Type B pancreatic cell (in vitro differentiated cells): ENCODE data around the gene COQ2. TPM values are rescaled to one million over a fixed set of nuclear protein-coding genes. Genes with fewer than 3 reads are reported as not detected.

ENCODE experiments used
- DNase-seq: peaks from one replicate; pipeline ENCODE4 v3.0.0; 2021; ENCODE audit warnings: mixed read lengths; ENCODE audit not compliant: unreplicated experiment; ENCODE audit errors: extremely low spot score
- H3K27ac Mint-ChIP-seq: 2 replicates; pipeline ENCODE4 v1.8.0; 2021; ENCODE audit warnings: mild to moderate bottlenecking, mixed read lengths
- H3K27me3 Mint-ChIP-seq: 2 replicates; pipeline ENCODE4 v1.8.0; 2021; ENCODE audit warnings: mixed read lengths
- H3K36me3 Mint-ChIP-seq: 2 replicates; pipeline ENCODE4 v1.8.0; 2021; ENCODE audit warnings: mixed read lengths
- H3K4me1 Mint-ChIP-seq: one replicate; pipeline ENCODE4 v1.8.0; 2021; ENCODE audit warnings: mixed read lengths; ENCODE audit not compliant: unreplicated experiment
- H3K4me3 Mint-ChIP-seq: 2 replicates; pipeline ENCODE4 v1.8.0; 2021; ENCODE audit warnings: mild to moderate bottlenecking, mixed read lengths
- H3K9me3 Mint-ChIP-seq: 2 replicates; pipeline ENCODE4 v1.8.0; 2021; ENCODE audit warnings: mixed read lengths
- total RNA-seq: library from RNA; stranded (reverse); gene quantifications from 2 replicates; pipeline ENCODE4 v1.2.1, GENCODE V29; 2021; ENCODE audit warnings: low replicate concordance
- TF ChIP-seq, protein P1 (sequence below): fragments of 200-600 bp; sonication (generic); conservative IDR thresholded peaks from 2 replicates; pipeline ENCODE4 v1.5.0; 2021; ENCODE audit warnings: antibody characterized with exemption, mild to moderate bottlenecking

Gene COQ2
- total RNA-seq, 1 donor from 2014 or later = 16.5 TPM

DNA sequence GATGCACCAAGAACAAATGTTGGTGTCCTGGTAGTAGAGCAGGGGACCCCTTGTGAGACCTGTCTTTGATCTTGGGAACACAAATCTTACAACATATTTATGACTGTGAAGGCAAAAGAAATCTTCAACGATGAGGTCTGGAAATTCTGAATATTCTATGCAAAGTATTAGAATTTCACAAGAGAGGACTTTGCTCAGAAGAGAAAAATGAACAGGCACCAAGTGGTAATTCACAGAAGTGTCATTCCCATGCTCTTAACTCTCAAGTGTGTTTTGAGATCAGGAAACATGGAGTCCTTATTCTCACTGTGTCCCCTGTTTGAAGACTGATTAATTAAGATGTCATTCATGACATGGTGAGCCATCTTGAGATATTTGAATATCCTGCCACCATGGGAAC, 52.5 kb downstream of the COQ2 start:
- no peak overlapping the region for H3K4me3 Mint-ChIP-seq
- H3K36me3 Mint-ChIP-seq = no peaks in the 10 kb centered on the region
- TF ChIP-seq, protein P1, sequence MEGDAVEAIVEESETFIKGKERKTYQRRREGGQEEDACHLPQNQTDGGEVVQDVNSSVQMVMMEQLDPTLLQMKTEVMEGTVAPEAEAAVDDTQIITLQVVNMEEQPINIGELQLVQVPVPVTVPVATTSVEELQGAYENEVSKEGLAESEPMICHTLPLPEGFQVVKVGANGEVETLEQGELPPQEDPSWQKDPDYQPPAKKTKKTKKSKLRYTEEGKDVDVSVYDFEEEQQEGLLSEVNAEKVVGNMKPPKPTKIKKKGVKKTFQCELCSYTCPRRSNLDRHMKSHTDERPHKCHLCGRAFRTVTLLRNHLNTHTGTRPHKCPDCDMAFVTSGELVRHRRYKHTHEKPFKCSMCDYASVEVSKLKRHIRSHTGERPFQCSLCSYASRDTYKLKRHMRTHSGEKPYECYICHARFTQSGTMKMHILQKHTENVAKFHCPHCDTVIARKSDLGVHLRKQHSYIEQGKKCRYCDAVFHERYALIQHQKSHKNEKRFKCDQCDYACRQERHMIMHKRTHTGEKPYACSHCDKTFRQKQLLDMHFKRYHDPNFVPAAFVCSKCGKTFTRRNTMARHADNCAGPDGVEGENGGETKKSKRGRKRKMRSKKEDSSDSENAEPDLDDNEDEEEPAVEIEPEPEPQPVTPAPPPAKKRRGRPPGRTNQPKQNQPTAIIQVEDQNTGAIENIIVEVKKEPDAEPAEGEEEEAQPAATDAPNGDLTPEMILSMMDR = no peak
- peaks cover 7% of the 10 kb centered on the region for H3K4me1 Mint-ChIP-seq
- no peaks in the 10 kb centered on the region for H3K27me3 Mint-ChIP-seq
- H3K27ac Mint-ChIP-seq = no peak overlapping the region
- no peak for DNase-seq
- no peaks in the 10 kb centered on the region for H3K9me3 Mint-ChIP-seq

DNA sequence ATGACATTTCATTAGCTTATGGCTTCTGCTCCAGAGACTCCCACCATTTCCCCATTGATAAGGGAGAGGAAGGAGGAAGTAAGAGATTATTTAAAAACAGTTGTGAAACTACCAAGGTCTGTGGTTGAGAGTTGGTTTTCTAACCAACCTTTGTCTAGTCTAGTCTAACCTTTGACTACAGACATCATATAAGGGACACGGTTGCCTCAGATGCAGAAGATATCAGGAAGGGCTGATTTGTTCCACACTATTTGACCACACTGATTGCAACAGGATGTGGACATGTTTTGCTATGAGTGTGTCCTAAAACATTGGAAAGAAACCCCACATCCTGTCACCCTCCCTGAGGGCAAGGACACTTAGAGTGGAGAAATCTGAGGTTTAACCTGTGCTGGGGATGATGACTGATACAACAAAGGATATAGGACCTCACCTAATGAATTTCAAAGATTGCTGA, 53.0 kb downstream of the COQ2 start:
- no peaks in the 10 kb centered on the region for H3K27me3 Mint-ChIP-seq
- TF ChIP-seq, protein P1 = no peak
- H3K9me3 Mint-ChIP-seq = no peaks in the 10 kb centered on the region

DNA sequence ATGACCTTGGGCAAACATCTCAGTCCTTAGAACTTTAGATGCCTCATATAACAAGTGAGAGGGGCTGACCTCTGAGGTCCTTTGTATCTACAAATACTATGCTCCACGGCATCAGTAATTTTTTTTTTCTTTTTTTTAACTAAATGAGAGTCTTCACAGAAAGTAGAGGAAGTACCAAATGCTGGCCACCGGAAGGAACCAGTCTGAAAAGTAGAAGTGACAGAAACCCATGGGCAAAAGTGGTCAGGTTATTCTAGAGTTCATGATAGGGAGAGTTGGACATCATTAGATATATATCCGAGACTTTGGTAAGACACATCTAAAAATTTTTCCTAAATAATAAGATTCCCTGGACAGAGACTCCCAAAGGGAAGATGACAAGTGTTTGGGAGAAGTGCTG, 53.7 kb downstream of the COQ2 start:
- no peaks in the 10 kb centered on the region for H3K36me3 Mint-ChIP-seq
- H3K4me3 Mint-ChIP-seq = no peak overlapping the region
- H3K9me3 Mint-ChIP-seq = no peaks in the 10 kb centered on the region

More for the DNA sequence above, 53.0 kb downstream of the COQ2 start:
- no peak for DNase-seq
- Mint-ChIP-seq H3K4me3 (no peak overlapping the region), H3K4me1 (peaks cover 7% of the 10 kb centered on the region), H3K36me3 (no peaks in the 10 kb centered on the region), H3K27ac (no peak overlapping the region)

DNA sequence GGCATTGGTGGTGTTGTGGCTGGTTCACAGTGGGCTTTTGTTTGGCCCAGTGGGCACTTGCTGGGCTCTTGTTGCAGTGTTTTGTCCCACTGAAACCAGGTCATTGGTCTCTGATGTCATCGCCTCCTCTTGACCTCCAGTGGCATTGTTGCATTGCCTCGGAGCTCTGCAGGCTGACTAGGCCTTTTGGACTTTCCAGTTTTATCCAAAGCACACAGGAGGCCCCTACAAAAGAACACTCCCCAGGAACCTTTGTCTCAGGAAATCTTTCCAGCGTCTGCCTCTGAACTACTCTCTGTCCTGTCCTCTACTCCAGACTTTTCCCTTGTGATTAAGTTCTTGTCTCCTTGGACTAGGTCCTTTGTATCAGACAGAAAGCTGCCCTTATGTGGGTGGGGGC, 54.8 kb downstream of the COQ2 start:
- H3K27me3 Mint-ChIP-seq = no peaks in the 10 kb centered on the region
- no peak overlapping the region for H3K4me3 Mint-ChIP-seq
- peaks cover 2% of the 10 kb centered on the region for H3K4me1 Mint-ChIP-seq
- H3K9me3 Mint-ChIP-seq = no peaks in the 10 kb centered on the region
- no peak for DNase-seq
- no peak overlapping the region for H3K27ac Mint-ChIP-seq
- no peaks in the 10 kb centered on the region for H3K36me3 Mint-ChIP-seq
- TF ChIP-seq, protein P1 = no peak

More for the DNA sequence above, 53.7 kb downstream of the COQ2 start:
- TF ChIP-seq, protein P1 = no peak
- Mint-ChIP-seq H3K27ac (no peak overlapping the region), H3K27me3 (no peaks in the 10 kb centered on the region), H3K4me1 (peaks cover 7% of the 10 kb centered on the region)
- no peak for DNase-seq

DNA sequence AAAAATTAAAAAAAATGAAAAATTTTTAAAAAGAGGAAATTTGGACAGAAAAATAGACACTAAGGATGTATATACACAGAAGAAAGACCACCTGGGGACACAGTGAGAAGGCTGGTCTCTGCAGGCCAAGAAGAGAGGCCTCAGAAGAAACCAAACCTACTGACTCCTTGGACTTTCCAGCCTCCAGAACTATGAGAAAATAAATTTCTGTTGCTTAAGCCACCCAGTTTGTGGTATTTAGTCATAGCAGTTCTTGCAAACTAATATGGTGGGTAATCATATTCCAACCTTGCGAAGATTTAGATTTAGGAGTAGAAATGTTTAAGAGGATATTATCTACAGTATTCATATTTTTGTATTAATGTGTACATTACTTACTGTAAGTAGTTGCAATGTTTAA, 56.4 kb downstream of the COQ2 start:
- H3K27ac Mint-ChIP-seq = no peak overlapping the region
- no peak overlapping the region for H3K4me3 Mint-ChIP-seq
- H3K36me3 Mint-ChIP-seq = no peaks in the 10 kb centered on the region
- H3K9me3 Mint-ChIP-seq = no peaks in the 10 kb centered on the region
- DNase-seq = no peak
- H3K4me1 Mint-ChIP-seq = no peaks in the 10 kb centered on the region
- TF ChIP-seq, protein P1 = no peak
- H3K27me3 Mint-ChIP-seq = no peaks in the 10 kb centered on the region
